Neuronal stem cell (in vitro differentiated cells): ENCODE measurements around the gene MAPK1.
"Not testable (repeated sequence)": the region's sequence is repeated elsewhere in the genome, so short reads cannot be mapped to it uniquely, and the experiment has no call there.

Source experiments
- DNase-seq: peaks from one replicate; pipeline ENCODE4 v3.0.0-alpha.2; 2013; ENCODE audit warnings: low spot score
- H2AFZ ChIP-seq: one replicate; pipeline ENCODE4 v1.6.1; 2013; ENCODE audit warnings: mild to moderate bottlenecking, low read length, inconsistent platforms
- H2AK5ac ChIP-seq: 2 replicates; pipeline ENCODE4 v1.6.1; 2013; ENCODE audit warnings: low read depth, mild to moderate bottlenecking, inconsistent platforms, low read length, moderate library complexity, mixed read lengths
- H2BK120ac ChIP-seq: 2 replicates; pipeline ENCODE4 v1.6.1; 2013; ENCODE audit warnings: low read depth, mild to moderate bottlenecking, inconsistent platforms, low read length, moderate library complexity, mixed read lengths
- H2BK12ac ChIP-seq: one replicate; pipeline ENCODE4 v1.6.1; 2013; ENCODE audit warnings: low read length, inconsistent platforms
- H2BK15ac ChIP-seq: 2 replicates; pipeline ENCODE4 v1.6.1; 2013; ENCODE audit warnings: mild to moderate bottlenecking, low read length, inconsistent platforms, mixed read lengths
- H2BK5ac ChIP-seq: one replicate; pipeline ENCODE4 v1.6.1; 2013; ENCODE audit warnings: inconsistent platforms, mild to moderate bottlenecking, low read length, moderate library complexity
- H3K14ac ChIP-seq: one replicate; pipeline ENCODE4 v1.6.1; 2013; ENCODE audit warnings: low read length, inconsistent platforms
- H3K18ac ChIP-seq: 2 replicates; pipeline ENCODE4 v1.6.1; 2013; ENCODE audit warnings: low read length, inconsistent platforms
- H3K23ac ChIP-seq: 2 replicates; pipeline ENCODE4 v1.6.1; 2013; ENCODE audit warnings: low read depth, mild to moderate bottlenecking, mixed read lengths, low read length, inconsistent platforms; ENCODE audit not compliant: poor library complexity
- H3K27ac ChIP-seq: replicated peaks from 3 replicates; pipeline ENCODE4 v1.5.1; 2013; ENCODE audit warnings: low read length, inconsistent platforms
- H3K27me3 ChIP-seq, 3 experiments: 2 replicates each; pipeline ENCODE4 v1.6.1; 2013; ENCODE audit warnings: low read length in 3 of 3, mild to moderate bottlenecking in 2 of 3, inconsistent platforms in 1 of 3, low read depth in 1 of 3, mixed read lengths in 1 of 3, moderate library complexity in 1 of 3; ENCODE audit not compliant: control insufficient read depth in 3 of 3, insufficient read depth in 3 of 3
- H3K36me3 ChIP-seq, 2 donors: replicated peaks in 1 of 2; 2 replicates each; pipeline ENCODE4 v1.6.1; 2013; ENCODE audit warnings: low read length in 2 of 2; ENCODE audit not compliant: control insufficient read depth in 2 of 2, insufficient read depth in 2 of 2
- H3K4ac ChIP-seq: 2 replicates; pipeline ENCODE4 v1.6.1; 2013; ENCODE audit warnings: inconsistent platforms, mild to moderate bottlenecking, low read length, moderate library complexity
- H3K4me1 ChIP-seq, 2 donors: 1 replicate in 1 of 2; 2 replicates in 1 of 2; pipeline ENCODE4 v1.6.1; 2013; ENCODE audit warnings: low read length in 2 of 2, low read depth in 1 of 2; ENCODE audit not compliant: control insufficient read depth in 2 of 2, insufficient read depth in 1 of 2
- H3K4me2 ChIP-seq: one replicate; pipeline ENCODE4 v1.6.1; 2013; ENCODE audit warnings: mild to moderate bottlenecking, low read length, inconsistent platforms; ENCODE audit not compliant: insufficient read depth, poor library complexity, severe bottlenecking
- H3K4me3 ChIP-seq, 2 donors: 2 replicates each; pipeline ENCODE4 v1.5.1; 2013; ENCODE audit warnings: low read length in 2 of 2, mild to moderate bottlenecking in 2 of 2, inconsistent platforms in 1 of 2, moderate library complexity in 1 of 2
- H3K79me1 ChIP-seq: one replicate; pipeline ENCODE4 v1.6.1; 2013; ENCODE audit warnings: low read depth, mild to moderate bottlenecking, inconsistent platforms, low read length, moderate library complexity
- H3K9ac ChIP-seq: one replicate; pipeline ENCODE4 v1.6.1; 2013; ENCODE audit warnings: mild to moderate bottlenecking, low read depth, low read length, inconsistent platforms; ENCODE audit not compliant: poor library complexity
- H3K9me3 ChIP-seq, 2 donors: replicated peaks in 1 of 2; 2 replicates each; pipeline versions ENCODE3 to v1.6.1; 2013; ENCODE audit warnings: low read length in 2 of 2, mild to moderate bottlenecking in 2 of 2, inconsistent platforms in 1 of 2, low read depth in 1 of 2, mixed read lengths in 1 of 2, moderate library complexity in 1 of 2; ENCODE audit not compliant: control insufficient read depth in 2 of 2, insufficient read depth in 1 of 2
- H4K8ac ChIP-seq: one replicate; pipeline ENCODE4 v1.6.1; 2013; ENCODE audit warnings: low read depth, mild to moderate bottlenecking, inconsistent platforms, low read length, moderate library complexity
- H4K91ac ChIP-seq: one replicate; pipeline ENCODE4 v1.6.1; 2013; ENCODE audit warnings: low read length, low read depth, mild to moderate bottlenecking, inconsistent platforms; ENCODE audit not compliant: poor library complexity
- WGBS, 2 donors: extraction: QIAGEN DNeasy Blood & Tissue Kit; methylation state at CpG; one replicate each; pipeline ENCODE4 v1.1.7; 2013; ENCODE audit warnings: missing lambda C conversion rate in 2 of 2, mixed read lengths in 1 of 2; ENCODE audit not compliant: insufficient read length in 2 of 2, insufficient replicate concordance in 1 of 2; ENCODE audit errors: extremely low coverage in 2 of 2; 5-methylcytosine and 5-hydroxymethylcytosine counted together

Gene MAPK1

GRCh38 chr22:21855676-21856075 is 11.8 kb downstream of the MAPK1 start:
- H3K4me2 ChIP-seq: no peak overlapping the region
- H3K27me3 ChIP-seq: no peaks in the 10 kb centered on the region
- H3K36me3 ChIP-seq: peaks cover 0 to 41% of the 10 kb centered on the region in 2 donors
- H3K79me1 ChIP-seq: peaks cover 6% of the 10 kb centered on the region
- H4K91ac ChIP-seq: no peak overlapping the region
- H3K9me3 ChIP-seq: peaks cover 0 to 6% of the 10 kb centered on the region in 2 donors
- no CpG with 5 or more reads among the region's 6 CpGs for WGBS, 2 donors
- H3K14ac ChIP-seq: no peak overlapping the region
- H2AFZ ChIP-seq: no peak overlapping the region
- H3K23ac ChIP-seq: no peak overlapping the region
- H3K27ac ChIP-seq: no peak overlapping the region
- no peak overlapping the region for H2BK12ac ChIP-seq
- H3K9ac ChIP-seq: no peak overlapping the region
- no peak overlapping the region for H3K18ac ChIP-seq
- H3K4me3 ChIP-seq: no peak overlapping the region
- H2BK15ac ChIP-seq: no peak overlapping the region
- H2AK5ac ChIP-seq: no peak overlapping the region
- no peak overlapping the region for H4K8ac ChIP-seq
- H2BK5ac ChIP-seq: no peak overlapping the region
- DNase-seq: no peak
- H2BK120ac ChIP-seq: no peak overlapping the region
- H3K4ac ChIP-seq: no peak overlapping the region
- H3K4me1 ChIP-seq: no peaks in the 10 kb centered on the region

- Histone ChIP-seq H3K36me3 (peaks cover 2 to 32% of the 10 kb centered on the region in 2 donors), H3K23ac (no peak overlapping the region), H2BK5ac (no peak overlapping the region), H3K79me1 (peaks cover 6% of the 10 kb centered on the region), H3K27ac (no peak overlapping the region), H3K14ac (no peak overlapping the region), H3K9me3 (peaks cover 4 to 27% of the 10 kb centered on the region in 2 donors), H3K4me1 (no peaks in the 10 kb centered on the region), H2AK5ac (no peak overlapping the region), H3K4me3 (no peak overlapping the region), H2BK15ac (no peak overlapping the region), H4K8ac (no peak overlapping the region), H2BK12ac (no peak overlapping the region), H4K91ac (no peak overlapping the region), H3K4me2 (no peak overlapping the region), H2BK120ac (no peak overlapping the region), H3K9ac (no peak overlapping the region), H3K18ac (no peak overlapping the region), H2AFZ (no peak overlapping the region), H3K4ac (no peak overlapping the region), H3K27me3 (no peaks in the 10 kb centered on the region)
- DNase-seq: no peak
Observed at GRCh38 chr22:21850660-21851059, 16.8 kb downstream of the MAPK1 start.

- WGBS, 2 donors: no CpG with 5 or more reads among the region's 1 CpG
- Histone ChIP-seq H3K9me3 (peaks cover 4 to 30% of the 10 kb centered on the region in 2 donors), H2AK5ac (no peak overlapping the region), H3K4ac (no peak overlapping the region), H2AFZ (no peak overlapping the region), H4K8ac (no peak overlapping the region), H3K4me2 (no peak overlapping the region), H3K18ac (no peak overlapping the region), H2BK120ac (no peak overlapping the region), H3K79me1 (peaks cover 6% of the 10 kb centered on the region), H3K27me3 (no peaks in the 10 kb centered on the region), H3K27ac (no peak overlapping the region), H3K4me1 (no peaks in the 10 kb centered on the region), H2BK12ac (no peak overlapping the region), H3K4me3 (no peak overlapping the region), H3K9ac (no peak overlapping the region), H3K23ac (no peak overlapping the region), H2BK5ac (no peak overlapping the region), H3K14ac (no peak overlapping the region), H3K36me3 (peaks cover 2 to 39% of the 10 kb centered on the region in 2 donors), H4K91ac (no peak overlapping the region), H2BK15ac (no peak overlapping the region)
- DNase-seq: no peak
Observed at GRCh38 chr22:21849489-21849888, 18.0 kb downstream of the MAPK1 start.

GRCh38 chr22:21848057-21848456 is 19.4 kb downstream of the MAPK1 start:
- not testable (repeated sequence) for H2BK12ac ChIP-seq, H3K4ac ChIP-seq, H2BK5ac ChIP-seq, H3K79me1 ChIP-seq, H3K27ac ChIP-seq, H3K4me2 ChIP-seq, H2AK5ac ChIP-seq, H4K91ac ChIP-seq, H3K14ac ChIP-seq, H2BK15ac ChIP-seq, H4K8ac ChIP-seq, H2BK120ac ChIP-seq, H2AFZ ChIP-seq, H3K23ac ChIP-seq, H3K18ac ChIP-seq, H3K27me3 ChIP-seq, DNase-seq, H3K9ac ChIP-seq, H3K4me1 ChIP-seq, H3K4me3 ChIP-seq
- WGBS, 2 donors: no CpG with 5 or more reads among the region's 5 CpGs
- Histone ChIP-seq H3K36me3 (peaks cover 2 to 48% of the 10 kb centered on the region in 2 donors), H3K9me3 (peaks cover 4 to 30% of the 10 kb centered on the region in 2 donors)
